Heart left ventricle (tissue), 13 donors: ENCODE results near the gene ARRB1.

ENCODE experiments used
- CTCF ChIP-seq, 12 donors: fragments of 200-600 bp; sonication (generic) in 4 of 12; IDR thresholded peaks; one replicate each; pipeline versions ENCODE4 v1.5.0 to v1.8.0; 2018 to 2022; ENCODE audit warnings: antibody characterized with exemption in 12 of 12, mild to moderate bottlenecking in 5 of 12
- POLR2A ChIP-seq, 2 donors: fragments of 450-650 bp; IDR thresholded peaks; one replicate each; pipeline ENCODE4 v1.6.1; 2017; ENCODE audit warnings: antibody characterized with exemption in 2 of 2, mild to moderate bottlenecking in 2 of 2, moderate library complexity in 2 of 2
- donor health status: ischemic (EF 13 %, LVEDD 7.1; RV severe dilation, severe dysfunction).
- donor health status: DM: no; HTN: yes; CAD: no.
- donor health status: DM: no; HTN: no; CAD: no.
- donor health status: ischemic (EF 25% LVEDD 6.9; RV normal size, moderate dysfunction).
- donor health status: ischemic (EF 25% LVEDD 5.7; RV mildly dilated, moderate dysfunction).
- donor health status: ischemic (EF 35%, LVEDD 5.7; RV mildly dilated, moderate dysfunction).
- donor health status: nonischemic (EF 11% LVEDD 7.7; RV severe dilation, severe dysfunction).
- donor health status: DM: yes; HTN: yes; CAD: no.
- donor health status: PGD.
- donor health status: ischemic (EF 29% LVEDD 5.4; RV normal size, mild dysfunction).
- donor health status: nonischemic (EF 23%, LVEDD 6.1; RV moderate dilation, normal function).

- TF ChIP-seq POLR2A (IDR thresholded peaks at IDR 0.05) (no peak), CTCF (IDR thresholded peaks at IDR 0.05) (no peak)
Measured at GRCh38 chr11:75302371-75302770, 49.1 kb downstream of the ARRB1 start.
